HL-60/S4 treated with retinoic acid at 250 ng/mL for 4 days and 3 days (cell line): ENCODE results near the gene LRRC4.

Experiments
- in situ Hi-C: fragments of 300-500 bp; cut with MboI; formaldehyde crosslinking; loops from 2 replicates; pipeline ENCODE4 v1.7.0; 2022; ENCODE audit warnings: low sequenced_read_pairs

The LRRC4 gene

GRCh38 chr7:128032605-128033235, 1.5 kb upstream of the LRRC4 start:
- in situ Hi-C loops = no loop called here

GRCh38 chr7:128031901-128032604, 816 bp upstream of the LRRC4 start:
- in situ Hi-C loops = no loop called here

- in situ Hi-C loops = no loop called here
Measured at GRCh38 chr7:128030263-128030653, 979 bp downstream of the LRRC4 start.

GRCh38 chr7:128029405-128029995, 1.7 kb downstream of the LRRC4 start:
- in situ Hi-C loops = no loop called here

GRCh38 chr7:128027485-128027980, 3.7 kb downstream of the LRRC4 start:
- in situ Hi-C loops = no loop called here

- in situ Hi-C loops = no loop called here
Measured at GRCh38 chr7:128026551-128026950, 4.7 kb downstream of the LRRC4 start.

- in situ Hi-C loops = no loop called here
Measured at GRCh38 chr7:128025819-128026218, 5.4 kb downstream of the LRRC4 start.

- in situ Hi-C loops = no loop called here
Measured at GRCh38 chr7:128025380-128025779, 5.9 kb downstream of the LRRC4 start.

GRCh38 chr7:128024151-128024550, 7.1 kb downstream of the LRRC4 start:
- in situ Hi-C loops = no loop called here

GRCh38 chr7:128022631-128023532, 8.4 kb downstream of the LRRC4 start:
- in situ Hi-C loops = no loop called here

- in situ Hi-C loops = no loop called here
Measured at GRCh38 chr7:128021366-128021765, 9.9 kb downstream of the LRRC4 start.

GRCh38 chr7:128020159-128020558, 11.1 kb downstream of the LRRC4 start:
- in situ Hi-C loops = no loop called here

GRCh38 chr7:128019288-128019687, 11.9 kb downstream of the LRRC4 start:
- in situ Hi-C loops = no loop called here

- in situ Hi-C loops = no loop called here
Measured at GRCh38 chr7:128017862-128018845, 13.1 kb downstream of the LRRC4 start.

- in situ Hi-C loops = no loop called here
Measured at GRCh38 chr7:128017460-128017859, 13.8 kb downstream of the LRRC4 start.

GRCh38 chr7:128014811-128015210, 16.4 kb downstream of the LRRC4 start:
- in situ Hi-C loops = no loop called here

- in situ Hi-C loops = no loop called here
Measured at GRCh38 chr7:128011131-128011661, 20.0 kb downstream of the LRRC4 start.

GRCh38 chr7:128010391-128011127, 20.7 kb downstream of the LRRC4 start:
- in situ Hi-C loops = no loop called here

- in situ Hi-C loops = no loop called here
Measured at GRCh38 chr7:128008744-128009143, 22.5 kb downstream of the LRRC4 start.
